CD4-positive, alpha-beta memory T cell (primary cell): ENCODE data around the gene HAPSTR1. TPM values are rescaled to one million over a fixed set of nuclear protein-coding genes. Genes with fewer than 3 reads are reported as not detected.
A peak's percentile ranks its signal among the peaks of the same experiment; 100 is the strongest.

Source experiments
- CTCF ChIA-PET: fragments of 350-600 bp; sonication (Branson Sonifier 250); formaldehyde crosslinking; loops from one replicate; lab custom pipeline; 2021; ENCODE audit warnings: inconsistent platforms; ENCODE audit not compliant: partially characterized antibody; lab: Charles Lee
- POLR2A ChIA-PET: fragments of 350-600 bp; sonication (Branson Sonifier 250); formaldehyde crosslinking; loops from one replicate; lab custom pipeline; 2021; ENCODE audit not compliant: partially characterized antibody; lab: Charles Lee
- DNase-seq, 5 donors: peaks; one replicate each; pipeline versions ENCODE4 v3.0.0 to v3.0.0-alpha.2; 2020 to 2022; ENCODE audit warnings: mixed read lengths in 1 of 5
- H3K27ac ChIP-seq: one replicate; pipeline ENCODE4 v1.7.0; 2013; ENCODE audit warnings: low read depth, low read length
- H3K27me3 ChIP-seq: 2 replicates; pipeline ENCODE4 v1.7.0; 2013; ENCODE audit warnings: mild to moderate bottlenecking, low read length, moderate library complexity; ENCODE audit not compliant: insufficient read depth
- H3K36me3 ChIP-seq: 2 replicates; pipeline ENCODE4 v1.7.0; 2013; ENCODE audit warnings: mild to moderate bottlenecking, low read length, moderate library complexity; ENCODE audit not compliant: insufficient read depth
- H3K4me1 ChIP-seq: 2 replicates; pipeline ENCODE4 v1.7.0; 2013; ENCODE audit warnings: mild to moderate bottlenecking, low read length, moderate library complexity; ENCODE audit not compliant: insufficient read depth
- H3K4me3 ChIP-seq, 2 donors: one replicate each; pipeline ENCODE4 v1.7.0; 2013; ENCODE audit warnings: low read length in 2 of 2, mild to moderate bottlenecking in 1 of 2
- H3K9me3 ChIP-seq, 2 donors: one replicate each; pipeline ENCODE4 v1.7.0; 2013; ENCODE audit warnings: low read length in 2 of 2, control low read depth in 1 of 2; ENCODE audit not compliant: control insufficient read depth in 1 of 2
- H3K27ac Mint-ChIP-seq, 7 donors: one replicate each; pipeline ENCODE4 v1.8.0; 2020 to 2021; ENCODE audit warnings: mixed read lengths in 7 of 7, mild to moderate bottlenecking in 6 of 7, inconsistent platforms in 3 of 7, moderate library complexity in 3 of 7
- H3K27me3 Mint-ChIP-seq, 2 donors: one replicate each; pipeline ENCODE4 v1.8.0; 2020 to 2021; ENCODE audit warnings: mixed read lengths in 2 of 2
- H3K36me3 Mint-ChIP-seq, 2 donors: one replicate each; pipeline ENCODE4 v1.8.0; 2020 to 2021; ENCODE audit warnings: mixed read lengths in 2 of 2, inconsistent platforms in 1 of 2, mild to moderate bottlenecking in 1 of 2
- H3K4me1 Mint-ChIP-seq, 4 donors: one replicate each; pipeline ENCODE4 v1.8.0; 2020 to 2021; ENCODE audit warnings: mixed read lengths in 4 of 4, mild to moderate bottlenecking in 1 of 4
- H3K4me3 Mint-ChIP-seq, 8 donors: one replicate each; pipeline ENCODE4 v1.8.0; 2020 to 2021; ENCODE audit warnings: mixed read lengths in 8 of 8, mild to moderate bottlenecking in 7 of 8, moderate library complexity in 6 of 8, inconsistent platforms in 3 of 8
- H3K9me3 Mint-ChIP-seq, 8 donors: one replicate each; pipeline ENCODE4 v1.8.0; 2020 to 2021; ENCODE audit warnings: mixed read lengths in 8 of 8, mild to moderate bottlenecking in 5 of 8, inconsistent platforms in 3 of 8, moderate library complexity in 1 of 8
- intact Hi-C: fragments of 100-400 bp; cut with micrococcal nuclease; formaldehyde crosslinking; loops from one replicate; pipeline ENCODE4 v1.15.1; 2023
- polyA plus RNA-seq, 2 donors: library from polyadenylated mRNA; unstranded; fragments of 300-500 nt; fragmentation: Illumina TruSeq; gene quantifications; one replicate each; pipeline ENCODE4 v1.2.3, GENCODE V29; 2021
- total RNA-seq, 2 experiments: library from RNA; stranded (reverse); gene quantifications; one replicate each; pipeline ENCODE4 v1.2.3, GENCODE V29; 2021

HAPSTR1 gene
- total and polyA plus RNA-seq, 4 experiments from 2014 or later, result 7.2 to 90.5 (median 55.4) TPM

DNA sequence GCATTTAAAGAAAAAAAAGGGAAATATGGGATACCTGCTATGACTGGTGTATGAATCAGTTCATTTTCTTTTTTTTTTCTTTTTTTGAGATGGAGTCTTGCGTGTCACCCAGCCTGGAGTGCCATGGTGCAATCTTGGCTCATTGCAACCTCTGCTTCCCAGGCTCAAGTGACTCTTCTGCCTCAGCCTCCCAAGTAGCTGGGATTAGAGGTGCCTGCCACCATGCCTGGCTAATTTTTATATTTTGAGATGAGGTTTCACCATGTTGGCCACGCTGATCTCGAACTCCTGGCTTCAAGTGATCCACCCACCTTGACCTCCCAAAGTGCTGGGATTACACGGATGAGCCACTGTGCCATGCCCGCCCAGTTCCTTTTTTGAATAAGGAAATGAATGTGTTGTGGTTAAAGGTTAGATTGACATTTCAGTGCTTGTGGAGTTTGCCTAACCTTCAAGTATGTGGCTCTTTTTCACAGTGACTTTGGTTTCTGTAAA lies 7.7 kb downstream of the HAPSTR1 start:
- Histone ChIP-seq H3K27me3 (no peaks in the 10 kb centered on the region), H3K4me1 (peaks cover 100% of the 10 kb centered on the region), H3K4me3 (no peak overlapping the region), H3K36me3 (peaks cover 30% of the 10 kb centered on the region), H3K9me3 (no peaks in the 10 kb centered on the region), H3K27ac (no peak overlapping the region)
- peaks cover 67 to 87% of the 10 kb centered on the region in 2 donors for H3K36me3 Mint-ChIP-seq
- ChIA-PET CTCF (no interaction called here), POLR2A (interaction anchor here (6.1 kb wide), 1 partner anchor 7 kb away, joined by 76 read pairs; the partner anchor contains the start of gene HAPSTR1)
- no peaks in the 10 kb centered on the region for H3K27me3 Mint-ChIP-seq
- H3K4me1 Mint-ChIP-seq, result peaks cover 74 to 97% (median 86%) of the 10 kb centered on the region in 4 donors
- peak overlapping the region; percentile 64 to 80 (median 74) for H3K4me3 Mint-ChIP-seq
- H3K27ac Mint-ChIP-seq, result peak overlapping the region; percentile 49 to 91 (median 63)
- H3K9me3 Mint-ChIP-seq, result no peaks in the 10 kb centered on the region
- intact Hi-C loops, result loop anchor here (10.0 kb wide), 1 partner anchor 474 kb away; the partner anchor contains the start of gene METTL22
- no peak for DNase-seq

DNA sequence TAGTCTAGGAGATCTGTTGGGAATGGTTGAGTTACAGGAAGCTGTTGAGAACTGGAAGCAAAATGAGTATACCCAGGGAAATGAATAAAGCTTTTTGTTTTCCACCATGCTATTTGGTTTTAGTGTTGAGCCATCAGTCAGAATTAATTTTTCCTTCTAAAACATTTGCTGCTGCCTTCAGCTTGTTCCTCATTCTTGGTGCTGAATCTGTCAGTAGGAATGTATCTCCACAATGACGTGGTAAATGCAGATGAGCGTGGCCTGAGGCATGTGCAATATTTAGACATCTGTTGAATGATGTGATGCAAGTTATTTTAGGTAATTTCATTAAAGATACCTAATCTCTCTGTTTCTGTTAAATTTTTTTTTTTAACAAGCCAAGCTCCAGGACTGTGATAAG lies 10.9 kb downstream of the HAPSTR1 start:
- Mint-ChIP-seq H3K4me3 (peak overlapping the region in 7 of 8 donors; percentile 52 to 82 (median 73)), H3K27me3 (no peaks in the 10 kb centered on the region), H3K9me3 (no peaks in the 10 kb centered on the region), H3K27ac (peak overlapping the region in 4 of 7 donors; percentile 27 to 82 (median 72)), H3K4me1 (peaks cover 78 to 100% (median 92%) of the 10 kb centered on the region in 4 donors), H3K36me3 (peaks cover 76 to 94% of the 10 kb centered on the region in 2 donors)
- intact Hi-C loops, result no loop called here
- H3K9me3 ChIP-seq, result no peaks in the 10 kb centered on the region
- ChIA-PET POLR2A (interaction anchor here (1.0 to 6.1 kb wide), 3 partner anchors 10 to 305 kb away, joined by 3 to 76 read pairs (median 8); partner anchors contain the start of genes HAPSTR1, PMM2 and TMEM186), CTCF (interaction anchor here (1.0 to 3.3 kb wide), 6 partner anchors 10 to 128 kb away, joined by 3 to 11 read pairs (median 5); partner anchors contain the start of gene HAPSTR1)
- H3K4me3 ChIP-seq, result no peak overlapping the region
- DNase-seq, result no peak
- peaks cover 100% of the 10 kb centered on the region for H3K4me1 ChIP-seq
- H3K36me3 ChIP-seq, result peaks cover 52% of the 10 kb centered on the region
- no peaks in the 10 kb centered on the region for H3K27me3 ChIP-seq
- H3K27ac ChIP-seq, result no peak overlapping the region

DNA sequence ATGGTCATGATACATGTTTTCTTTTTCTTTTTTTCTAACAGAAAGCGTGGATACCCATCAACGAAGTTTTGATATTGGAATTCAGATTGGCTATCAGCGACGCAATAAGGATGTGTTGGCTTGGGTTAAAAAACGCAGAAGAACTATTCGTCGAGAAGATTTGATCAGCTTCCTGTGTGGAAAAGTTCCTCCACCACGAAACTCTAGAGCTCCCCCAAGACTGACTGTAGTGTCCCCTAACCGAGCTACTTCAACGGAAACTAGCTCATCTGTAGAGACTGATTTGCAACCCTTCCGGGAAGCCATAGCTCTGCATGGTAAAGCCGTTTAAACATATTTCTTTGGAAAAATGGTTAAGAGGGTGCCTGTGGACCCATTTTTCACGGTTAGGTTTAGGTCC lies 11.5 kb downstream of the HAPSTR1 start:
- H3K9me3 Mint-ChIP-seq, result no peaks in the 10 kb centered on the region
- Histone ChIP-seq H3K4me1 (peaks cover 100% of the 10 kb centered on the region), H3K27me3 (no peaks in the 10 kb centered on the region), H3K4me3 (no peak overlapping the region), H3K27ac (no peak overlapping the region), H3K9me3 (no peaks in the 10 kb centered on the region), H3K36me3 (peaks cover 53% of the 10 kb centered on the region)
- no peaks in the 10 kb centered on the region for H3K27me3 Mint-ChIP-seq
- intact Hi-C loops, result no loop called here
- peaks cover 76 to 94% of the 10 kb centered on the region in 2 donors for H3K36me3 Mint-ChIP-seq
- peak overlapping the region; percentile 11 to 82 (median 72) for H3K4me3 Mint-ChIP-seq
- H3K27ac Mint-ChIP-seq, result peak overlapping the region in 6 of 7 donors; percentile 27 to 82 (median 64)
- no peak for DNase-seq
- CTCF ChIA-PET, result interaction anchor here (1.2 to 3.3 kb wide), 6 partner anchors 10 to 129 kb away, joined by 3 to 11 read pairs (median 5); partner anchors contain the start of gene HAPSTR1
- peaks cover 78 to 100% (median 92%) of the 10 kb centered on the region in 4 donors for H3K4me1 Mint-ChIP-seq
- POLR2A ChIA-PET, result interaction anchor here (1.0 to 6.1 kb wide), 4 partner anchors 11 to 306 kb away, joined by 3 to 76 read pairs (median 6); partner anchors contain the start of genes HAPSTR1, PMM2 and TMEM186

DNA sequence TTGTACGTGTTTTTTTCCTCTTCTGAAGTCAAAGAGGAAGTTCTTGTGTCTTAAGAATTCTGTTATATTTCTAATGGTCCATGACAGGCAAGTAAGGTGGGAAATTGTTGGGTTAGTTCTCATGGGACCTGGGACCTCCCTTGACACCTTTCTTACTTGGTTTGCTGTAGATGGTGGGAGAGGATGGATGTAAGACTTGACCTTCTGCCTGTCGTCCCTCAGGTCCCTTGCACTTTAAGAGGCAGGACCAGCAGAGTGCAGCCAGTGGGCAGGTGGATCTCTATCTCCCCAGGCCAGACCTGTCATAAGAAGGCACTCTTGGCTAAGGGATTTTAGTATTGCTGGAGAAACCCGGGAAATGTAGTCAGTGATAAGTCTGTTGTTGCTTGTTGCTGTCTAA lies 12.1 kb downstream of the HAPSTR1 start:
- Mint-ChIP-seq H3K4me3 (peak overlapping the region; percentile 52 to 82 (median 72)), H3K27me3 (no peaks in the 10 kb centered on the region), H3K9me3 (no peaks in the 10 kb centered on the region), H3K36me3 (peaks cover 70 to 94% of the 10 kb centered on the region in 2 donors), H3K4me1 (peaks cover 76 to 100% (median 88%) of the 10 kb centered on the region in 4 donors), H3K27ac (peak overlapping the region; percentile 10 to 82 (median 66))
- H3K4me1 ChIP-seq, result peaks cover 99% of the 10 kb centered on the region
- H3K27ac ChIP-seq, result no peak overlapping the region
- H3K4me3 ChIP-seq, result no peak overlapping the region
- ChIA-PET CTCF (interaction anchor here (1.2 to 3.3 kb wide), 5 partner anchors 11 to 129 kb away, joined by 3 to 11 read pairs (median 6); partner anchors contain the start of gene HAPSTR1), POLR2A (interaction anchor here (1.0 to 6.1 kb wide), 4 partner anchors 11 to 306 kb away, joined by 3 to 76 read pairs (median 6); partner anchors contain the start of genes HAPSTR1, PMM2 and TMEM186)
- H3K27me3 ChIP-seq, result no peaks in the 10 kb centered on the region
- H3K36me3 ChIP-seq, result peaks cover 53% of the 10 kb centered on the region
- H3K9me3 ChIP-seq, result no peaks in the 10 kb centered on the region
- no peak for DNase-seq
- intact Hi-C loops, result no loop called here

DNA sequence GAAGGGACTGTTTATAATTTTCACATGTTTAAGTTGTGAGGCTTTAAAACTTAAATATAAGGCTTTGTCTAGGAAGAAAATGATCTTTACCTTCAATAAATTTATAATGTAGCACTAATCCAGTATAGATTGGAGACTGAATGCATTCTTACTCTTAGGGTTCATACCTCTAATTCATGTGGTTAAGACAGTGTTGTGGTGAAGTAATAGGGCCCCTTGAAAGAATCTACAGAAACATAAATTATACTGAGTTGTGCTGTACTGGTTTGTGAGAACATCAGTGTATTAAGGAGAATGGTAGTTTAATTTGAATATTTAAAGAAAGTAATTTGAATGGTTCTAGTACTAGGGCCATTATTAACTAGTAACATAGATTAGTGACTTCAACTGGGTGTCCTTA lies 13.7 kb downstream of the HAPSTR1 start:
- Histone ChIP-seq H3K36me3 (peaks cover 63% of the 10 kb centered on the region), H3K4me3 (no peak overlapping the region), H3K27ac (no peak overlapping the region), H3K27me3 (no peaks in the 10 kb centered on the region), H3K4me1 (peaks cover 99% of the 10 kb centered on the region), H3K9me3 (no peaks in the 10 kb centered on the region)
- POLR2A ChIA-PET, result no interaction called here
- intact Hi-C loops, result no loop called here
- DNase-seq, result no peak
- Mint-ChIP-seq H3K27ac (peak overlapping the region in 3 of 7 donors; percentile 1 to 82 (median 22)), H3K4me3 (peak overlapping the region; percentile 6 to 72 (median 43)), H3K9me3 (no peaks in the 10 kb centered on the region), H3K27me3 (no peaks in the 10 kb centered on the region), H3K36me3 (peaks cover 64 to 94% of the 10 kb centered on the region in 2 donors), H3K4me1 (peaks cover 74 to 100% (median 89%) of the 10 kb centered on the region in 4 donors)
- CTCF ChIA-PET, result no interaction called here

DNA sequence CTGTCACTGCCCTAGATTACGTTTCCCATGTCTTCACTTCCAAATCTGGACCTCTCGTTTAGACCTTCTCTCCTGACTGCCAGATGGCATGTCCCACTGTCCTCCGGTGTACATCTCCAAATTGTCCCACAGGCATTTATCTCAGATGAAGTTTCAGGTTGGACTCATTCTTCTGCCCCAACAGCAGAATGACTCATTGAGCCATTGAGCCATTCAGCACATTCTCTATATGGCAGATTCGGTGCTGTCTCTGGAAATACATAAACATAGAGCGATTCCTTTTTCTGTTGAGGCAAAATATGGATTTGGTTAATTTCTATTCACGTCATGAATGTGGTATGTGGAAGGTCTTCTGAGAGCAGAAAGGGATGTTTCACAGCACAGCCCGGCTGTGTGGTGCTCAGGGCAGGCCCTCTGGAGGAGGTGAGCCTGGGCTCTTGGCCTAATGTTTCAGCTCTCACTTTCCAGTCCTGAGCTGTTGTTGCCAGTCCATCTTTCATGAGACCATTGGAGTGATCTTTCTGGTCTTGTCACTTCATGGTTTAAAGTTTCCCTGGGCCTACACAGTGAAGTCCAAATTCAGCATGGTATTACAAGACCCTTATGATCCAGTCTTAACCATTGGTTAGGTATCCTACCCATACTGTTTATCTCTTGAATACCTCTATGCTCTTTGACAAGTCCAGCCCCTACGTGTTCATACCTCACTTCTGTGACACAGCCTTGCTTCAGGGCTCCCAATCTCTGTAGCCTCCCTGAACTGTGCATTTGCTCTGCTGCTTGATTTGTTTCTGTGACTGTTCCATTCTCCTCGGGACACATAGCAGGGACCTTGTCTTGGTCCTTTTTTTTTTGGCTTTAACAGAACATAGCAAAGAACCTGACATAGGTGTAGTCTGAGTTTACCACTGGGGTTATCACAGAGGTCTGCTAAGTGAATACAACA lies 15.9 kb downstream of the HAPSTR1 start:
- H3K4me3 Mint-ChIP-seq, result peak overlapping the region in 7 of 8 donors; percentile 43 to 87 (median 78)
- H3K27ac Mint-ChIP-seq, result peak overlapping the region; percentile 5 to 43 (median 22)

More for the DNA sequence above, 15.9 kb downstream of the HAPSTR1 start:
- no peaks in the 10 kb centered on the region for H3K9me3 ChIP-seq
- Mint-ChIP-seq H3K27me3 (no peaks in the 10 kb centered on the region), H3K9me3 (no peaks in the 10 kb centered on the region), H3K36me3 (peaks cover 51 to 84% of the 10 kb centered on the region in 2 donors), H3K4me1 (peaks cover 70 to 98% (median 87%) of the 10 kb centered on the region in 4 donors)
- ChIA-PET POLR2A (interaction anchor here (1.0 kb wide), 1 partner anchor 16 kb away, joined by 3 read pairs; the partner anchor contains the start of gene HAPSTR1), CTCF (no interaction called here)
- peaks cover 59% of the 10 kb centered on the region for H3K36me3 ChIP-seq
- DNase-seq, result no peak
- peaks cover 99% of the 10 kb centered on the region for H3K4me1 ChIP-seq
- H3K27ac ChIP-seq, result no peak overlapping the region
- intact Hi-C loops, result no loop called here
- H3K4me3 ChIP-seq, result no peak overlapping the region
- no peaks in the 10 kb centered on the region for H3K27me3 ChIP-seq
